Ramos (cell line): ENCODE results near the gene ANTKMT.
"Not testable (repeated sequence)": the region's sequence is repeated elsewhere in the genome, so short reads cannot be mapped to it uniquely, and the experiment has no call there.

Experiments
- in situ Hi-C: fragments of 300-500 bp; cut with MboI; formaldehyde crosslinking; loops from one replicate; pipeline ENCODE4 v1.14.3; 2022; ENCODE audit warnings: low sequenced_read_pairs; ENCODE audit not compliant: unreplicated experiment

Gene ANTKMT

DNA sequence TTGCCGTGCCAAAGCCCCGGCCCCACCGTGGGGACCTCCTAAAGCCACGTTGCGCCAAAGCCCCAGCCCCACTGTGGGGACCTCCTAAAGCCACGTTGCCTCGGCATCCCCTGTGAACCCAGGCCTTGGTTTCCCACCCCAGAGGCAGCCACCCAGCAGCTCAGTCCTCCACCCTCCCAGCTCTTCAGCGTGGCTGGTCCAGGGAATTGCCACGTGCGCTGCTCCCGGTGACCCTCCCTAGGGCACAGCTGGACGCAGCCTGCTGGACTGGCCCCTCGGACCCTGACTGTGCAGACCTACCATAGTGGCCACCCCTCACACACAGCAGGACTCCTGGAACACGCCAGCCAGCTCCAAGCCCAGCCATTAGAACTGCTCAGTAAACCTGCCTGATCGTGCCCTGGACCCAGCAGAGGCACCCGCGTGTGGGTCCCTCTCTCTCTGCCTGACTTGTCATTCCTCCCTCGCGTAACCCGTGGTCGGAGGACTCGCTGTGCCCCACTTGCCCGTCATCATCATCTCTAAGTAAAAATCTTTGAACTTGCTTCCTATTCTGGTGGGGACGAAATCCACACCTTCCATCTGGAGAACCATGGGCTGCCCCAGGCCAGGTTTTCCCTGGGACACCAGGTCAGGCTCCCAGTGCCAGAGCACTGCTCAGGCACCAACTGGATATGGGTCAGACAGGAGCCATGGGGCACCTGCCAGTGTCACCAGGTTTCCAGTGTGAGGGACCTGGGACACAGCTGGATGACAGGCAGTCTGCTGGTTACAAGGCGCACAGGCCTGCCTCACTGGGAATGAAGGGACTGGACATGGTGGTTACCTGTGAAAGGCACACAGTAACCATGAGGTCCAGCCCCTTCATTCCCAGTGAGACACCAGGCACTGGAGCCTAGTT lies 14.3 kb downstream of the ANTKMT start:
- in situ Hi-C loops = no loop called here

DNA sequence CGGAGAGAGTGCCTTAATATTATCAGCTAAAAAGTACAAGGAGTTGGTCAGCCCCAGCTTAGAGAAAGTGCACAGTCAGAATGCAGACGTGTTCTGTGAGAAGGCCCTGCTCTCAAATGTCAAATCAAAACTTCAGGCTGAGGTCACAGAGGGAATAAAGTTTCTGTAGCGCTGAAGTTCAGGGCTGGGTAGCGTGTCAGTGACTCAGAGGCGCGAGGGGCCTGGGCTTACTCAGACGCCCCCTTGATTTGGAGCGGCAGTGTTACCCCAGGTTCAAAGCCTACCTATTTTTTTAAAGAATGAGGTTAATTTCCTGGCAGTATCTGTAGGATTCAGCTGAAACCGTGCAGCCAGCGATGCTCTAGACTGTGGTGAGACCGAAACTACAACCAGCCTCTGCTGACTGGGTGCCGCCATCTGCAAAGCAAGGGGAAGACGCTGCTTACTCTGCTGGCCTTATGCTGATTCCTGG lies 15.1 kb downstream of the ANTKMT start:
- in situ Hi-C loops = no loop called here

DNA sequence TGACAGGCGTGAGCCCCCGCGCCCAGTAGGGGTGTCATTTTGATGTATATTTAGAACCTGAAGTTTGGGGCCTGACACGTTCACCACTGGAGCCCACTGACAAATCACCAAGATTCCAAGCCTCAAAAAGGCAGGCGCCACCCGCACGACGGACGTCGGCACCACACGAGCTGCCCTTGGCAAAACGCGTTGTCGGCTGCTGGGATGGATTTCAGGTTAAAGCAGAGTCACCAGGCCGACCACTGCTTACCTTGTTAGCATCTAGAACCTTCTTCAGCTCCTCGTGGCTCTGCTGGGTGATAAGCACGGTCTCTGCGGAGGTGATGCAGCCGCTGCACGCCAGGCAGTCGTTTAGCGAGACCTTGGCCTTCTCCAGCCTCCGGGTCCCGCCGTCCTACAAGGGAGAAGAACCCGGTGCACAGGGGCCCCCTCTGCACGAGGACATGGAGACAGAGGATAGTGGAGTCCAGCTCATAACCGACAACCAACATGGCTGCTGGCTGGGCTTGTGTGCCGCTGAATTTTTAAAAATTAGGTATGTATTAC lies 16.1 kb downstream of the ANTKMT start:
- in situ Hi-C loops = no loop called here

DNA sequence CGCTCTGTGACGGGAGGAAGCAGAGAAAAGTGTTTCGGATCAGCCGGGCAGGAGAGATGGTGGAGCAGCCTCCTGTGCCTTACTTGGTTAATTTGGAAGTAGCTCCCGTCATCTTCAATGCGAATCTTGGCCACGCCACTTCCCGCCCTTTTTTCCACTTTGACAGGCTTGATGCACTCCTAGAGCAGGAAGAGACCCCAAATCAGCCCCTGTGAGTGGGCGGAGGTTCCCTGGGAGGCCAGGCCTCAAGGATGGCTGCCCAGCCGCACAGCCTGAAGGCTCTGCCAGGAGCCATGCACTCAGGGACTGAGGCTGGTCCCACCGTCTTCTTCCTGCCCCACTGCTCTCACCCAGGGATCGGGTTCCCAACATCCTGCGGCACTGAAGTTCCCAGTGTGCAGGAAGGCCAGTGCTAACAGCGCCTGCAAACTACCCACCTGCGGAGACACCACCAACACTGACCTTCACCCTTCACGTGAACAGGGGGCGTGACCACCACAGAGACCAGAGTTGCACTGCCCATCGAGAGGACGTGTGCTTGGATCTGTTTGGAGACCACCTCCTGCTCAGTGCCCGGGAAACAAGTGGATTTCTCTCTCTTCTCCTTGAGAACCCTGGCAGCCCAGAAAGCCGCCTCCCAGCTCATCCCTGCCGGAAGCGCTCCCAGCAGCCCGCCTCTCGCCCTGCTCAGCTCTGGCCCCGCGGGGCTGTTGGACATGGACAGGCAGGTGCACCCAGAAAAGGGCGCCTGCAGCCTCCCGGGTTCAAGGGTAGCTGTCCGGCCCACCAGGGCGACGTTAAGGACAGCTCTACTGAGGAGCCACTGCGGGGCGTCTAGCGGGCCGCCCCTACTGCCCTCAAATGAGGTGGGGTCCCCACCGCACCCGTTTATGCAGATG lies 18.9 kb downstream of the ANTKMT start:
- in situ Hi-C loops = no loop called here

DNA sequence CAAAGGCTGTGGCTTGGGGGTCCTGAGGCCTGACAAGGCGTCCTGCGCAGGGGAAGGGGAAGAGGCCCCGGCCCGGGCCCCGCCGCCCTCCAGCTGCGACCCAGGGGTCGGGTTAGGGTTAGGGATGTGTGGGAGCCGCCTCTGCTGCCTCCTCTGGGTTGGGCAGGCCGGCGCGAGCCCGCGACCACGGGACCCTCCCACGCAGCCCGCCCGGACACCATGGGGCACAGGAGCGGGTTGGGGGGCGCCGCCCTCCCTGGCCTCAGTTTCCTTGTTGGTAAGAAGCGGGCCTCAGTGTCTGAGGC lies 19.5 kb downstream of the ANTKMT start:
- in situ Hi-C loops = no loop called here

DNA sequence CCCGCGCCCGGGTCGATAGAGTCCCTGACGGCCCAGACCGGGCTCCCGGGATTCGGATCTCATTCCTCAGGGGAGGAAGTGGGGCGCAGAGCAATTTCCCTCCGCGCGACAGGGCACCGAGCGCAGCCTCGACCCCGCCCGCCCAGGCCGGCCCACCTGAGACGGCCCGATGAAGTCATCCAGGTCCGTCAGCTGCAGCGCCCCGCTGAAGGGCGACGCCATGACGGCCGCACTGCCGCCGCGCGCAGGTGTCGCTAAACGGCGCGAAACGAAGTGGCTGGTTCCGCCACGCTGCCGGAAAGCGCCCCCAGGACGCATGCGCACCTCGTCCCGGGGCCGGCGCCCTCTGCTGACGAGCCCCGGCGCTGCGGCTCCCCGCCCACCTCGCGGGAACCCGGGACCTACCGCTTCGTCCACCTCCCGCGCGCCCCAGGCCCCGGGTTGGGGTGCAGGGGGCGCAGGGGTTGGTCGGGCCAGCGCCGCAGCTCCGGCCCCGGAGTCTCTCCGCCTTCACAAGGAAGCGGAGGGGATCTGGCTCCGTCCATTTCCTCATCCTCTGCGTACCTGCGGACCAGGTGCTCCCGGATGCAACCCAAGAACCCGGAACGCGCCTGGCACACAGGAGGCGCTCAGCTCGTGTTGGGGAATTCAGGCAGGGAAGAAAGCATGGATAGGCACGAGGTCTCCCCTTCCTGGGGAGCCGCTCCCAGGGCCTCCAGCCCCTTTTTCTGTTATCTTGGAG lies 20.0 kb downstream of the ANTKMT start, which contains the start of gene CIAO3:
CIAO3 (minus strand) TSS at position 234 of the 742 bp plus-strand sequence; CDS start at position 222, 12 bp downstream.
- in situ Hi-C loops = no loop called here

DNA sequence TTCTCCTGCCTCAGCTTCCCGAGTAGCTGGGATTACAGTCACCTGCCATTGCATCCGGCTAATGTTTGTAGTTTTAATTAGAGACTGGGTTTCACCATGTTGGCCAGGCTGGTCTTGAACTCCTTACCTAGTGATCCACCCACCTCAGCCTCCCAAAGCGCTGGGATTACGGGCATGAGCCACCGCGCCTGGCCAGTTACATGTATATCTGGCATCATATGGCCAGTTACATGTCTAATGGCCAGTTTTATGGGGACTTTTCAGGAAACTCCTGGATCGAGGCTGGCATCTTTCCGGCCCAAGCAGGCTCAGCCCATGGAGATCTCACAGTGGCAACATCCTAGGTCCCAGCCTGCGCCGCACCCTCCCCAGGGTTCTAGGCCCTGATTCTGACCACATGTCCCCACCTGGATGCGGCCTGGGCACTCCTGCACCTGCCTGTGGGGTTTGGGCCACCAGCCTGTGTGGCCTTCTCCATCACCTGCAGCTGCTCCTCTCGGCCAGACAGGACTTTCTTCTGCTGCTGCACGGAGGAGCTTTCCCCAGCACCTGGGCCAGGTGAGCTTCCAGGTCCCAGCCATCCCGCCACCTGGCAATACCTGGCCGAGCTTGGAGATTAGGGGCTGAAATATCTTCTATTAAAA lies 21.2 kb downstream of the ANTKMT start:
- in situ Hi-C loops = no loop called here

DNA sequence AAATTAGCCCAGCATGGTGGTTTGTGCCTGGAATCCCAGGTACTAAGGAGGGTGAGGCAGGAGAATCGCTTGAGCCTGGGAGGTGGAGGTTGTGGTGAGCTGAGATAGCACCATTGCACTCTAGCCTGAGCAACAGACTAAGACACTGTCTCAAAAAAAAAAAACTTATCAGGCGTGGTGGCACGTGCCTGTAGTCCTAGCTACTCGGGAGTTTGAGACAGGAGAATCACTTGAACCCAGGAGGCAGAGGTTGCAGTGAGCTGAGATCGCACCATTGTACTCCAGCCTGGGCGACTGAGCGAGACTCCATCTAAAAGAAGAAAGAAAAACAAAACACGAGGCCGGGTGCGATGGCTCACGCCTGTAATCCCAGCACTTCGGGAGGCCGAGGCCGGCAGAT lies 21.9 kb downstream of the ANTKMT start:
- in situ Hi-C loops = not testable (repeated sequence)

DNA sequence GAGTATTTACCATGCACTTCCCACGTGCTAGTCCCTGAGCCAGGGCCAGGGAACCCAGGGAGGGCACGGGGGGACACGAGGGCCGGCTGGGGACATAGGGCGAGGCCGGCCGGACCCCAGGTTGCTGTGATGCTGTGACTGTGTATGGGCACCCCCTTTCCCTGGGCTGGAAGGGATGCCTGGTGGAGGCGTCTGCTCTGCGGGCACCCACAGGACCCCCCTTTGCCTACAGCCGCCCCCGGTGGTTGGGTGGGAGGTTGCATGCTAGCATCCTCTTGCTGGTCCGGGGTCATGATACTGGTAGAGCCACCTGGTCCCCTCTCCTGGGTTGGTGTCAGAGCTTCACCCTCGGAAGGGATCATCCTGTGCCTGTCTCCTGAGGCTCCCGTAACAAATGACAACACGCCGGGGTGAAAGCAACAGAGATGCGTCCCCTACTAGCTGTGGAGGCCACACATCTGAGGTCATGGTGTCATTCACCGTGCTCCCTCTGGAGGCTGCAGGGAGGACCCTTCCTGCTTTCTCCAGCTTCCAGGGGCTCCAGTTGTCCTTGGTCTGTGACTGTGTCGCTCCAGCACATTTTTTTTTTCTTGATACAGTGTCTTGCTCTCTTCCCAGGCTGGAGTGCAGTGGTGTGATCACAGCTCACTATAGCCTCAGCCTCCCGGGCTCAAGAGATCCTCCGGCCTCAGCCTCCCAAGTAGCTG lies 23.0 kb downstream of the ANTKMT start:
- in situ Hi-C loops = no loop called here

DNA sequence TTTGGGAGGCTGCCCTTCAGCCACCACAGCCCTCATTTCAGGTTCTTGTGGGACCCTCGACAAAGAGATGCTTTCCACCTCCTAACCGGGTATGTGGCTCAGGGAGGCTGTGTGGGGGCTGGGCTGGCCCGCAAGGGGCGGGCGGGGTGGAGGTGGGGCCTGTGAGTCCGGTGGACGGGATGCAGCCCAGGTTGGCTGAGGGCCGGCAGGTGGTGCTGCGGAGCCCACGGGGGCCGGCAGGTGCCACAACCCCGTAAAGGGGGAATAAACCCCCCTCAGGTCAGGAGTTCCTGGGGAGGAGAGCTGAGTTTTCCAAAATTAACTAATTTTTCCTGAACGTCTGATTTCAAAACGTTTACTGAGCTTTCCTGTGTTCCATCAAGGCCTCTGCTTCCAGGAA lies 24.8 kb downstream of the ANTKMT start:
- in situ Hi-C loops = no loop called here

DNA sequence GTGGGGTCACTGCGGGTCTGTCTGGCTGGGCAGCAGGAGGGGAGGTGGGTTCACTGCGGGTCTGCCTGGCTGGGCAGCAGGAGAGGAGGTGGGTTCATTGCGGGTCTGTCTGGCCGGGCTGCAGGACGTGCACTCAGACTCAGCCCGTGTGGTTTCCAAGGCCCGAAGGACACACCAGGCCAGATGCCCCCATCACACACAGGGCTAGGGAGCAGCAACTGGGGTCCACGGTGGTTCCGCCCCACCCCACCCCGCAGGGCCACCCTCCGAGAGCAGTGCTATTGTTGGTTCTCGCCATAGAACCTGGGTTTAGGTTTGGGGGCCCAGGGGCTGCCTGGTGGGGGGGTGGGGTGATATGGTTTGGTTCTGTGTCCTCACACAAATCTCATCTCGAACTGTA lies 25.7 kb downstream of the ANTKMT start:
- in situ Hi-C loops = no loop called here

DNA sequence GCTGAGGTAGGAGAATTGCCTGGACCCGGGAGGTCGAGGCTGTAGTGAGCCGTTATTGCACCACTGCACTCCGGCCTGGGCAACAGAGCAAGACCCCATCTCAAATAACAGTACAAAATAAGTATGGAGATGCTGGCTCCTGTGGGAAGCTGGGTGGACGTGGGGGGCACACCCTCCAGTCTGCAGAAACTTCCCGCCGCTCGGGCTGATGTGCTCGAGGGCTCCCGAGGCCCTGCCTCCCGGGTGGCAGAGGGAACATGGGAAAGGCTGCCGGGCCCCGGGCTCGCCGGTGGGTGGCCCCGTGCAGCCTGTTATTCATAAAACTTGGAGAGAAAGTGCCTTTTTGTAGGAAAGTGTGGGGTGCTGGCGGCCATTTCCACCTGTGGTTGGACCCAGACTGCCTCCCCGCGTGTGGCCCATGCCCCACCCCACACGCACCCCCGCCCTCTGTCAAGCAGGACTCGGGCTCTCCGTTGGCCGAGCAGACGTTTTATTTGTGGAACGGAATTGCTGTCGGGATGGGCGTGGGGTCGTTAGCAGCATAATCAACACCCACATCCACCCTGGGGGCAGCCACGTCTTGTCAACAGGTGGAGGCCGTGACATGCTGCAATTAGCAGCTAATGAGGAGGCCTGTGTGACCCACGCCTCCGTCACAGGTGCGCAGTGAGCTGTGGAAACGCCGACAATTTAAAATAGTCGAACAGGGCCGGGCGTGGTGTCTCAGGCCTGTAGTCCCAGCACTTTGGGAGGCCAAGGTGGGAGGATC lies 27.2 kb downstream of the ANTKMT start:
- in situ Hi-C loops = no loop called here

DNA sequence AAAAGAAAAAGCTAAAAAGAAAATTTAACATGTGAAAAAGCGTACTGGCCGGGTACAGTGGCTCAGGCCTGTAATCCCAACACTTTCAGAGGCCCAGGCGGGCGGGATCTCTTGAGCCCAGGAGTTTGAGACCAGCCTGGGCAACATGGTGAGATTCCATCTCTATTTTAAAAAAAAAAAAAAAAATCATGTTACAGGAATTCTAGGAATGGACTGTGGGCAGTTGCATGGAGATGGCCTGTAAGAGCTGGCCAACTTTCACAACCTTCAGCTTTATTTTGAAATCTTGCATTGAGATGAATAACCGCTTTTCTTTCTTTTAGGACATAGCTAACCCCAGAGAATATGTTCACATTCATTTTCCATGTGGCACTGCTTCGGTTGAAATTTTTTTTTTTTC lies 28.1 kb downstream of the ANTKMT start:
- in situ Hi-C loops = no loop called here

DNA sequence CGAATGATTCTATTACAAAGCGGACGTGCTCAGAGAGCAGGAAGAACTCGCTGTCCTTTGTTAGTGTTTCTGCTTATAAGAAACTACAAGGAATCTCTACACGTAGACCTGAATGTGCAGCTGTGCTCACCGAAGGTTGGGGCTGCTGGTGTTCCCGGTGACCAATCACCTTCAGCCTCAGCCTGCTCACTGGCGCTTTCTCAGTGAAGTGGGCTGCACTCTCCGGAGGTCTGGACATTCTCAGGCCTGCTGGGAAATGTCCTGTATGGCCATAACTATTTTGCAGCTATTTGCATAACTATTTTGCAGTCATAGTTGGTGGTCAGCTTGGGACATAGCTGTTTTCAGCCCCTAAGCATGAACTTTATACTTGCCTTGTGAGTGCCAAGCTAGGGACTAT lies 29.5 kb downstream of the ANTKMT start:
- in situ Hi-C loops = no loop called here

DNA sequence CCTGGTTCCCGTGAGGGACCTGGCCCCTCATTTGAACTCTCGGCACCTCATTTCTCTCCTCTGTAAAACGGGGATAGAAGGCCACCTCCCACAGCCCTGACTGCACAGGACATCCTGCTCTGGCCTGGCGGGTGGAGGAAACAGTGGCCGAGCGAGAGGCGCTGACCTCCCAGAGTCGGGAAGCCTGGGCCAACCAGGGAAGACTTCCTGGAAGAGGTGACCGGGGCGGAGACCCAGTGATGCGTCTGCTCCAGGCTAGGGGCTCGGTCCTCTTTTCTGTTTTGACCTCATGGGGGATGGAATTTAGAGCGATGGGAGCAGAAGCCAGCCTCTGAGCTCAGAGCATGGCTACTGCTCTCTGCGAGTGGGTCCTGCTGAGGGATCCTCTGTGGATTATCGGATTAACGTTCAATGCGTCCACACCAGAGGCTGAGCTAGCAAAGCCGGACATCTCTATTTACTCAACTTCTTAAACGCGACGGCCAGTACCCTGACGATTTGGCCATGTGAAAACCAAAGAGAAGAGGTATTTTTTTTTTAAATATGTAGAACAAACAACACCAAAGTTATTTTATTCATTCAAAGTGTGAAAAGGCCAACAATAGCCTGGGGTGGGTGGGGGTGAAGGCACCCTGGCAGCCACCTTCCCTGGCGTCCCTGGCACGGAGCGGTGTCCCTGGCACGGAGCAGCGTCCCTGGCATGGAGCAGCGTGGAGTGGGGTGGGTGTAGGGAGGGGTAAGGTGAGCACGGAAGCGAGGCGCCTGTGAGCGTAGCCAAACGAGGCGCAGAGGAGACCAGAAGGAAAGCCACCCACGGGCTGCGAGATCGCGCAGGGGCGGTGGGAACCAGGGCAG lies 30.4 kb downstream of the ANTKMT start:
- in situ Hi-C loops = no loop called here

DNA sequence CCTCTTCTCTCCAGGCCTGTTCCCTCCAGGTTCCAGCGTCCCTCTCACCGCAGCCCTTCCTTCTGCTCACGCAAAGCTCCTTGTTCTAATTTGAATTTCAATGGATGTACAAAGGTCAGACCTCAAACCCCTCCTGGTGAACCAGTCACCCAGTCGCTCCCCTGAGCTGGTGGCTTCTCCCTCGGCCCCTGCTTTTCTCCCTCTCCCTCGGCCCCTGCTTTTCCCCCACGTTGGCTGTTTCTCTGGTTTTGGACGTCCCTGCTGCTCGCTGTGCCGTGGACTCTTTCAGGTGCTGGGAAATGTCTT lies 31.0 kb downstream of the ANTKMT start:
- in situ Hi-C loops = no loop called here

DNA sequence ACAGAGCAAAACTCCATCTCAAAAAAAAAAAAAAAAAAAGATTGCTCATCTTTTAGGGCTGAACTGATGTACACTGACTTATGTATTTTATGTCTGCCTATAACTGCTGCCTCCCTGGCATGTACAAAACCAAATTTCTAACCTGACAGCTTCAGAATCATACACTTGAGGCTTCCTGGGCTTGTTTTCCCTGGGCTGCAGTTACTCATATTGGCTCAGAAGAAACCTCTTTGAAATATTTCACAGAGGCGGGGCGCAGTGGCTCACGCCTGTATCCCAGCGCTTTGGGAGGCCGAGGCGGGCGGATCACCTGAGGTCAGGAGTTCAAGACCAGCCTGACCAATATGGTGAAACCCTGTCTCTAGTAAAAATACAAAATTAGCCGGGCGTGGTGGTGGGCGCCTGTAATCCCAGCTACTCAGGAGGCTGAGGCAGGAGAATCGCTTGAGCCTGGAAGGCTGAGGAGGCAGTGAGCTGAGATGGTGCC lies 33.2 kb downstream of the ANTKMT start:
- in situ Hi-C loops = not testable (repeated sequence)

DNA sequence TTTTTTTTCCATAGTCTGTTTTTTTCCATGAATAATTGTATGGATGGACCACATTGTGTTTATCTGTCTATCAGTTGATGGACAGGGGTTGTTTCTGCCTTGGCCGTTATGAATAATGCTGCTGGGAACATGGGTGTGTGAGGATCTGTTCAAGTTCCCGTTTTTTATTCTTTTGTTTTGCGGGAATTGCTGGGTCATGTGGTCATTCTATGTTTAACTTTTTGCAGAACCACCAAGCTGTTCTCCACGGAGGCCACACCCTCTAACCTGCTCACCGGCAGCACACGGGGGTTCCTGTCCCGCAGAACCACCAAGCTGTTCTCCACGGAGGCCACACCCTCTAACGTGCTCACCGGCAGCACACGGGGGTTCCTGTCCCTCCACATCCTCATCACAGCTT lies 33.7 kb downstream of the ANTKMT start:
- in situ Hi-C loops = no loop called here
